Measurements from ENCODE around the gene TSPAN1.

GRCh38 chr1:46131712-46132528, 43.0 kb upstream of the TSPAN1 start:
- TF ChIP-seq, protein P1, sequence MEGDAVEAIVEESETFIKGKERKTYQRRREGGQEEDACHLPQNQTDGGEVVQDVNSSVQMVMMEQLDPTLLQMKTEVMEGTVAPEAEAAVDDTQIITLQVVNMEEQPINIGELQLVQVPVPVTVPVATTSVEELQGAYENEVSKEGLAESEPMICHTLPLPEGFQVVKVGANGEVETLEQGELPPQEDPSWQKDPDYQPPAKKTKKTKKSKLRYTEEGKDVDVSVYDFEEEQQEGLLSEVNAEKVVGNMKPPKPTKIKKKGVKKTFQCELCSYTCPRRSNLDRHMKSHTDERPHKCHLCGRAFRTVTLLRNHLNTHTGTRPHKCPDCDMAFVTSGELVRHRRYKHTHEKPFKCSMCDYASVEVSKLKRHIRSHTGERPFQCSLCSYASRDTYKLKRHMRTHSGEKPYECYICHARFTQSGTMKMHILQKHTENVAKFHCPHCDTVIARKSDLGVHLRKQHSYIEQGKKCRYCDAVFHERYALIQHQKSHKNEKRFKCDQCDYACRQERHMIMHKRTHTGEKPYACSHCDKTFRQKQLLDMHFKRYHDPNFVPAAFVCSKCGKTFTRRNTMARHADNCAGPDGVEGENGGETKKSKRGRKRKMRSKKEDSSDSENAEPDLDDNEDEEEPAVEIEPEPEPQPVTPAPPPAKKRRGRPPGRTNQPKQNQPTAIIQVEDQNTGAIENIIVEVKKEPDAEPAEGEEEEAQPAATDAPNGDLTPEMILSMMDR (IDR thresholded peaks at IDR 0.05; ENCODE audit: low read depth, low read length, missing input control) = no peak
- no peak for TF ChIP-seq YY1 (IDR thresholded peaks at IDR 0.05)
- TF ChIP-seq FOXA1 (IDR thresholded peaks at IDR 0.05) = no peak
- TF ChIP-seq EGR1 (IDR thresholded peaks at IDR 0.05; ENCODE audit: low read depth in 2 of 2) = no peak
- TF ChIP-seq GABPA (IDR thresholded peaks at IDR 0.05 in 1 of 2, conservative IDR thresholded peaks at IDR 0.05 in 1 of 2) = no peak
- TF ChIP-seq, protein P2, sequence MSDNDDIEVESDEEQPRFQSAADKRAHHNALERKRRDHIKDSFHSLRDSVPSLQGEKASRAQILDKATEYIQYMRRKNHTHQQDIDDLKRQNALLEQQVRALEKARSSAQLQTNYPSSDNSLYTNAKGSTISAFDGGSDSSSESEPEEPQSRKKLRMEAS (IDR thresholded peaks at IDR 0.05) = no peak
- no peak for TF ChIP-seq RAD21 (IDR thresholded peaks at IDR 0.05)
- TF ChIP-seq RXRA (IDR thresholded peaks at IDR 0.05) = no peak
- TF ChIP-seq REST (IDR thresholded peaks at IDR 0.05) = no peak
- TF ChIP-seq TAF1 (conservative IDR thresholded peaks at IDR 0.05) = no peak
- TF ChIP-seq HNF4G (IDR thresholded peaks at IDR 0.05) = no peak
- TF ChIP-seq SP1 (IDR thresholded peaks at IDR 0.05) = no peak
- TF ChIP-seq, protein P3, sequence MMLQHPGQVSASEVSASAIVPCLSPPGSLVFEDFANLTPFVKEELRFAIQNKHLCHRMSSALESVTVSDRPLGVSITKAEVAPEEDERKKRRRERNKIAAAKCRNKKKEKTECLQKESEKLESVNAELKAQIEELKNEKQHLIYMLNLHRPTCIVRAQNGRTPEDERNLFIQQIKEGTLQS (IDR thresholded peaks at IDR 0.05) = no peak
- TF ChIP-seq JUND (IDR thresholded peaks at IDR 0.05) = no peak

All from liver (tissue), 3 donors.